Measurements from ENCODE around the gene PCSK4. TPM values are rescaled to one million over a fixed set of nuclear protein-coding genes. Genes with fewer than 3 reads are reported as not detected.

The PCSK4 gene
- total and polyA plus RNA-seq, 2 of the 13 experiments (the other 11 are each of a cell fraction or from before 2014, with no cell fraction given) = 2.0 to 2.7 TPM

GRCh38 chr19:1445185-1445931 is 44.8 kb downstream of the PCSK4 start (continued):
- TF ChIP-seq NFKBIZ (CRISPR knock-in tag; IDR thresholded peaks at IDR 0.05) (no peak), LBX2 (CRISPR knock-in tag; IDR thresholded peaks at IDR 0.05; ENCODE audit: borderline replicate concordance) (no peak), ZFX (CRISPR knock-in tag; IDR thresholded peaks at IDR 0.05; ENCODE audit: low read depth) (peak; percentile 87), TBP (CRISPR knock-in tag; IDR thresholded peaks at IDR 0.05) (no peak), ZNF710 (CRISPR knock-in tag; IDR thresholded peaks at IDR 0.05; ENCODE audit: borderline replicate concordance) (no peak), PAWR (CRISPR knock-in tag; IDR thresholded peaks at IDR 0.05; ENCODE audit: borderline replicate concordance) (no peak), ZNF17 (CRISPR knock-in tag; IDR thresholded peaks at IDR 0.05) (no peak), HOXA9 (CRISPR knock-in tag; IDR thresholded peaks at IDR 0.05; ENCODE audit: borderline replicate concordance) (peak; percentile 52; the same call in 1 of the 2 replicates), CTCF (CRISPR knock-in tag; IDR thresholded peaks at IDR 0.05) (peak; percentile 79), NR1H2 (CRISPR knock-in tag; IDR thresholded peaks at IDR 0.05; ENCODE audit: borderline replicate concordance, low read depth) (no peak), U2AF2 (IDR thresholded peaks at IDR 0.05; ENCODE audit: low read depth, low read length) (no peak), MAFF (IDR thresholded peaks at IDR 0.05; ENCODE audit: low read depth, low read length) (no peak), POLR2A (IDR thresholded peaks at IDR 0.05; ENCODE audit: insufficient read depth in 1 of 2, low read depth in 2 of 2, low read length in 2 of 2) (no peak), ZNF747 (CRISPR knock-in tag; IDR thresholded peaks at IDR 0.05; ENCODE audit: borderline replicate concordance) (no peak), REXO4 (CRISPR knock-in tag; IDR thresholded peaks at IDR 0.05; ENCODE audit: borderline replicate concordance) (no peak), KDM5B (CRISPR knock-in tag; IDR thresholded peaks at IDR 0.05; ENCODE audit: borderline replicate concordance) (no peak), ZNF446 (CRISPR knock-in tag; IDR thresholded peaks at IDR 0.05) (no peak), FOXJ3 (CRISPR knock-in tag; IDR thresholded peaks at IDR 0.05; ENCODE audit: borderline replicate concordance) (no peak), PREB (CRISPR knock-in tag; IDR thresholded peaks at IDR 0.05) (no peak), EP300 (IDR thresholded peaks at IDR 0.05; ENCODE audit: low read depth in 2 of 2, low read length in 2 of 2) (no peak), EP300 (CRISPR knock-in tag; IDR thresholded peaks at IDR 0.05; ENCODE audit: borderline replicate concordance) (no peak; the same call in 1 of the 2 replicates), ZNF674 (CRISPR knock-in tag; IDR thresholded peaks at IDR 0.05; ENCODE audit: low read depth) (no peak), ZSCAN12 (CRISPR knock-in tag; IDR thresholded peaks at IDR 0.05) (no peak), JUND (CRISPR knock-in tag; IDR thresholded peaks at IDR 0.05) (no peak)

Measured in HepG2 (cell line).